ENCODE data around the gene GP1BB. TPM values are rescaled to one million over a fixed set of nuclear protein-coding genes. Genes with fewer than 3 reads are reported as not detected.

The GP1BB gene
- total RNA-seq, 4 donors from 2014 or later: 0.76 to 7.4 (median 6.4) TPM; not detected in 1

DNA sequence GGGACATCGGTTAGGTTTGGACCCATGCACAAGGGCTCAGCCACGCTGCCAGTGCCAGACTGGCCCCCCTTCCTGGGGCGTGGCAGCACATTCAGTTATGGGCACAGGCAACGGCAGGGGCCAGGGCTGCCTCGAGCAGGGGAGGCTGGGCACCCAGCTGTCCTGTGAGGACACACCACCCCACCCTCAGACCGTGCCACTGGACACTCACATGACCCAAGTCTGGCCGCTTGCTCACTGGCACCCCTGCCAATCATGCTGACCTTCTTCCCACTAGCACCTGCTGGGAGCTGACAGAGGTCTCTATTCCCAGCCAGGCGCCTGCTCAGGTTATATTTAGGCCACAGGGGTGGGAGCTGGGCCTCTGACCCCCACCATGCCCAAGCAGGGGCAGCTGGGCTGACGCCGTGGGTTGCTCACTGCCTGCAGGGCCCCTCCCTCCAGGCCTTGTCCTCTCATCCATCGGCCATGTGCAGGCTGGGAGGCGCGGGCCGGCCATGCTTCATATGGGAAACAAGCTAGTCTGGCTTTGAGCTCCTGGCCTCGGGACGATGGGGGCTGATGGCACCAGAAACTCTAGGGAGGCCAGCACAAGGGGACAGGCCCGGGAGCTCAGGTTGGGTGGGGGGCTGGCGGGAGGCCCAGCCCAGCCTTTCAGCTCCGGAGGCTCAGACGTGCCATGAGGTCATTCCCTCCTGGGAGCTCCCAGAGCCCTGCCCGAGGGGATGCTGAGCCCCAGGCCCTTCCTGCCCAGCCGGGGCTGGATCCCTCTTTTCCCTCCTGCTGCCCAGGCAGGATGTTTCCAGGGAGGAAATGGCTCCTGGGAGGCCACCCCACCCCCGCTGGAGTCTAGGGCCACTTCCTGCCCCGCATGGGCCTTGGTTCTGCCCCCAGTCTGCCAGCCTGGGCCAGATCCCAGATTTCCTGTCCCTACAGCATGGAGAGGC, 22.1 kb downstream of the GP1BB start:
- H3K36me3 ChIP-seq: no peaks in the 10 kb centered on the region
- H3K27me3 ChIP-seq: no peaks in the 10 kb centered on the region
- no peaks in the 10 kb centered on the region for H3K4me1 ChIP-seq
- no peak overlapping the region for H3K4me3 ChIP-seq
- H3K27ac ChIP-seq: no peak overlapping the region
- intact Hi-C loops (cut with DNase I; ENCODE audit: low total_unique reads): no loop called here
- H3K9me3 ChIP-seq: no peaks in the 10 kb centered on the region
- DNase-seq: no peak
- no peak for TF ChIP-seq POLR2A (IDR thresholded peaks at IDR 0.05)
- TF ChIP-seq, protein P1, sequence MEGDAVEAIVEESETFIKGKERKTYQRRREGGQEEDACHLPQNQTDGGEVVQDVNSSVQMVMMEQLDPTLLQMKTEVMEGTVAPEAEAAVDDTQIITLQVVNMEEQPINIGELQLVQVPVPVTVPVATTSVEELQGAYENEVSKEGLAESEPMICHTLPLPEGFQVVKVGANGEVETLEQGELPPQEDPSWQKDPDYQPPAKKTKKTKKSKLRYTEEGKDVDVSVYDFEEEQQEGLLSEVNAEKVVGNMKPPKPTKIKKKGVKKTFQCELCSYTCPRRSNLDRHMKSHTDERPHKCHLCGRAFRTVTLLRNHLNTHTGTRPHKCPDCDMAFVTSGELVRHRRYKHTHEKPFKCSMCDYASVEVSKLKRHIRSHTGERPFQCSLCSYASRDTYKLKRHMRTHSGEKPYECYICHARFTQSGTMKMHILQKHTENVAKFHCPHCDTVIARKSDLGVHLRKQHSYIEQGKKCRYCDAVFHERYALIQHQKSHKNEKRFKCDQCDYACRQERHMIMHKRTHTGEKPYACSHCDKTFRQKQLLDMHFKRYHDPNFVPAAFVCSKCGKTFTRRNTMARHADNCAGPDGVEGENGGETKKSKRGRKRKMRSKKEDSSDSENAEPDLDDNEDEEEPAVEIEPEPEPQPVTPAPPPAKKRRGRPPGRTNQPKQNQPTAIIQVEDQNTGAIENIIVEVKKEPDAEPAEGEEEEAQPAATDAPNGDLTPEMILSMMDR (IDR thresholded peaks at IDR 0.05): no peak

DNA sequence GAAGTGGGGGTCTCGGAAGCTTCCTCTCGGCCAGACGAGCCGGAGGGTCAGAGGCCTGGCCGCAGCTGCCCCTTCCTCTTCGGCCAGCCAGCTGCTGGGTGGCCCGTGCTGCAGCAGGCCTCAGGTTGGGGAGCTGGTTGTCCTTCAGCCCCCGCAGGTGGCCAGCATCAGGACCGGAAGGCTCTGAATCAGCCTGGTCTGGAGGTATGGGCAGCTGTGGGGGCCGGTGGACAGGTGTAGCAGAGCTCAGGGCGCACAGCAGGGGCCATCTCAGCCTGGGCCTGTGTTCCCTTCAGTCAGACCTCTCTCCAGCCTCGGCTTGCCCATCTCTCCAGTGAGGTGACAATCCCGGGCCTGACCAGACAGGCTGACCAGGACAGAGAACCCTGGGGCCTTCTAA, 23.4 kb downstream of the GP1BB start:
- TF ChIP-seq, protein P1 (IDR thresholded peaks at IDR 0.05): no peak
- TF ChIP-seq POLR2A (IDR thresholded peaks at IDR 0.05): no peak
- no peak overlapping the region for H3K4me3 ChIP-seq
- no peaks in the 10 kb centered on the region for H3K9me3 ChIP-seq
- H3K27ac ChIP-seq: no peak overlapping the region
- H3K36me3 ChIP-seq: no peaks in the 10 kb centered on the region
- intact Hi-C loops (cut with DNase I; ENCODE audit: low total_unique reads): no loop called here
- DNase-seq: no peak
- no peaks in the 10 kb centered on the region for H3K4me1 ChIP-seq
- H3K27me3 ChIP-seq: no peaks in the 10 kb centered on the region

DNA sequence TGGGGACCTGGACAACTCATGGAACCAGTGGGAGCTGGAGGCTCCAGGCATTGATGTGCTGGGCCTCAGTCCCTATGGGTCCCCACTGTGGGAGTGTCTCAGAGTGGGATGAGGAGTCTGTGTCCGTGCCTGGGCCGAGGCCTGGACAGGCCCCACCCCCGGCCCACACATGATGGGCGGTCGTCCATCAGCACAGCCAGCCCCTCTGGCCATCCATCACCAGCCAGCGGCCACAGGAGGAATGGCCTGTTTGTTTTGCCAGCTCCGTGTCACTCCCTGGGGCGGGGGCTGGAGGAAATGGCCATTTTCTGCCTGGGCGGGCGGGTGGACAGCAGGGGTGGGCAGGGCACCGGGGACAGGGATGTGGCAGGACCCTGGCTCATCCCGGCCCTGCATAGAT, 24.2 kb downstream of the GP1BB start:
- no peak for TF ChIP-seq POLR2A (IDR thresholded peaks at IDR 0.05)
- TF ChIP-seq, protein P1 (IDR thresholded peaks at IDR 0.05): no peak
- intact Hi-C loops (cut with DNase I; ENCODE audit: low total_unique reads): no loop called here

DNA sequence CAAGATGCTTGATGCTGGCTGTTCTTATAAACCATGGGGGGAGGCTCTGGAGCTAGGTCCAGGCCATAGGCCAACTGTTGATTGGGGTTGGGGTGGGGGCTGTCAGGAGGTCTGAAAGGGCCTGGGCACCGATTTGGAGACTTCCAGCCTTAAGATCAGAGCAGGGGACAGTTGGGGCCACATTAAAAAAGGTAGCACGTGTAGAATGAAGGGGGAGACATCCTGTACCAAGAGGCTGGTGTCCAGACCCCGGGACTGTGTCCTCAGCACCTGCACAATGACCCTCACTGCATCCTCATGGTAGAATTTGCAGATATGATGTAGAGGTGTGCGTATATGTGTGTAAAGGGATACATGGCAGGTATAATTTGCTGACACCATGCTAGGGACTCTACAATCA, 24.8 kb downstream of the GP1BB start:
- H3K27ac ChIP-seq: no peak overlapping the region
- no peaks in the 10 kb centered on the region for H3K9me3 ChIP-seq
- no peak for DNase-seq
- H3K36me3 ChIP-seq: no peaks in the 10 kb centered on the region
- intact Hi-C loops (cut with DNase I; ENCODE audit: low total_unique reads): no loop called here
- no peak overlapping the region for H3K4me3 ChIP-seq
- H3K27me3 ChIP-seq: no peaks in the 10 kb centered on the region
- TF ChIP-seq, protein P1 (IDR thresholded peaks at IDR 0.05): no peak
- no peaks in the 10 kb centered on the region for H3K4me1 ChIP-seq

More for the DNA sequence above, 24.2 kb downstream of the GP1BB start:
- Histone ChIP-seq H3K4me3 (no peak overlapping the region), H3K36me3 (no peaks in the 10 kb centered on the region), H3K9me3 (no peaks in the 10 kb centered on the region), H3K27me3 (no peaks in the 10 kb centered on the region), H3K27ac (no peak overlapping the region), H3K4me1 (no peaks in the 10 kb centered on the region)
- DNase-seq: no peak

DNA sequence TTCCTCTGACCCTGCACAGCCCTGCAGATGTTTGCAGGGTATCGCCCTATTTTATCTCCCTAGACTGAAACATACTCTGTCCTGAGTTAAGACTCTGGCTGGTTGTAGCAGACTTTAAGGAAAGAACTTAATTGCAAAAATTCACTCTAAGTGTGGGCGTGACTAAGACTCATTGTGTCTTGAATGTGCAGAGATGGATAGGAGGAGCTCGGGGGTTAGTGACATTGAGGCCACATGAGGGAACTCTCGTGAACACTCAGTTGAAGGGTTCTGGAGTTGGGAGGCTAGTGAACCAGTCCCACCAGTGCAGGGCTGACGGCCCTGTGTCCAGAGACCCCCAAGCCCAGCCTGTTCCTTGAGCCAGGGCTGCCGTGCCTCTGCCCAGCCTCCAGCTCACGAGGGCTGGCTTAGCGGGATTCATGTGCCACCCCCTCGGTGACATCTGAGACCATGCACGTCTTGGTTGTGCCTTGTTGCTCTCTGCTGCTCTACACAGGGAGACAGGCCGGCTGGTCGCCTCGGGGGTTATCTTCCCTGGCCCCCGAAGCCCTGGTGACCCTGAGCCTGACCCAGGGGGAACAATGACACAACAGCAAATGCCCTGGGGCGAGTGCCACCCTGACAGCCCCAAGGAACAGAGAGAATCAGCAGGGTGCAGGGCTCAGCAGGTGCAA, 25.8 kb downstream of the GP1BB start:
- no peaks in the 10 kb centered on the region for H3K4me1 ChIP-seq
- no peak for TF ChIP-seq POLR2A (IDR thresholded peaks at IDR 0.05)
- TF ChIP-seq, protein P1 (IDR thresholded peaks at IDR 0.05): no peak
- H3K27me3 ChIP-seq: no peaks in the 10 kb centered on the region
- no peak overlapping the region for H3K4me3 ChIP-seq
- no peaks in the 10 kb centered on the region for H3K36me3 ChIP-seq
- no peak overlapping the region for H3K27ac ChIP-seq
- no peak for DNase-seq
- intact Hi-C loops (cut with DNase I; ENCODE audit: low total_unique reads): no loop called here
- no peaks in the 10 kb centered on the region for H3K9me3 ChIP-seq
